AG09319 (cell line): ENCODE results near the gene TYMP.

ENCODE experiments used
- DNase-seq: peaks from one replicate; pipeline ENCODE4 v3.0.0-alpha.2; 2010; ENCODE audit warnings: low read depth; ENCODE audit errors: extremely low read depth
- CTCF ChIP-seq: IDR thresholded peaks from 2 replicates; pipeline ENCODE4 v1.5.1; 2011; ENCODE audit warnings: low read depth, mild to moderate bottlenecking, inconsistent platforms, low read length, moderate library complexity

Gene TYMP

GRCh38 chr22:50575426-50575941, 45.7 kb upstream of the TYMP start:
- DNase-seq, result no peak
- no peak for TF ChIP-seq CTCF

GRCh38 chr22:50574383-50574755, 44.6 kb upstream of the TYMP start:
- no peak for DNase-seq
- TF ChIP-seq CTCF, result no peak

- no peak for DNase-seq
- TF ChIP-seq CTCF, result no peak
Observed at GRCh38 chr22:50573491-50574382, 43.9 kb upstream of the TYMP start.

- TF ChIP-seq CTCF, result no peak
Observed at GRCh38 chr22:50572965-50573364, 43.2 kb upstream of the TYMP start.

GRCh38 chr22:50571264-50572175, 41.7 kb upstream of the TYMP start:
- no peak for TF ChIP-seq CTCF
- DNase-seq, result no peak

More at GRCh38 chr22:50572965-50573364, 43.2 kb upstream of the TYMP start:
- no peak for DNase-seq

GRCh38 chr22:50570861-50571260, 41.0 kb upstream of the TYMP start:
- no peak for DNase-seq
- TF ChIP-seq CTCF, result no peak
